ENCODE results near the gene TMEM119. TPM values are rescaled to one million over a fixed set of nuclear protein-coding genes. Genes with fewer than 3 reads are reported as not detected.

TMEM119 gene
- total and polyA plus RNA-seq, 2 of the 8 experiments (the other 6 are each of a cell fraction or from before 2014, with no cell fraction given) = 0.35 to 0.61 TPM

DNA sequence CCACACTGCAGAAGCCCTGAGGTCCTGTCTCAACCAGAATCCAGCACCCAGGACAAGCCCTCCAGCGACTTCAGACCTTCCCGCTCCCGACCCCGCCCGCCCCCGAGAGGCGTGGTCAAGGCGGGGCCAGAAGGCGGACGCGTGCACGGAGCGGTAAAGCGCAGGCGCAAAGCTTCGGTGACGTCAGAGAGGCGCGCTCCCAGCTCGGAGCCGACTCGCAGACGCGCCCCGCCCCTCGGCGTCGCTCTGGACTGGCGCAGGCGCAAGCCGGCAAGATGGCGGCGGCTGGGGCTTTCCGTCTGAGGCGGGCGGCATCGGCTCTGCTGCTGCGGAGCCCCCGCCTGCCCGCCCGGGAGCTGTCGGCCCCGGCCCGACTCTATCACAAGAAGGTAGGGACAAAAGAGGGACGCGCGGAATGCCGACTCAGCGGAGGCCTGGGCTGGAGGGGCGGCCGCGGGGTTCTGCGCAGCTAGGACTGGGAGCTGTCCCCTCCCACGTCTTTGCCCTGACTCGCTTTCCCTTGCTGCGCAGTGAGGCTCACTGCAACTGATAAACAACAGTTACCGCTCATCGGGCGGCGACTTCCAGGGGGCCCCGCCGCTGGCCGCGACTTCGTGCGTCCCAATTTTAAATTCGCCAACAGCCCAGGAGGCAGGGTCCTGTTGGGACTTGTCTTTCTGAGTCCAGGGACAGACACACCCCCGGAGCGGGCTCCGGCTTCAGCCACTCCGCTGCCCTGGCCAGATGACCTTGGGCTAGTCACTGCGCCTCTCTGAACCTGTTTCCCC, 35.3 kb downstream of the TMEM119 start, which contains the start of gene ISCU:
Gene ISCU, plus strand, starts transcription at position 249 of the 788 bp plus-strand sequence. Its CDS starts 27 bp downstream, at position 276.
- Histone ChIP-seq H3K9ac (replicated peaks in 1 of 4; ENCODE audit: extremely low read depth in 1 of 4, low read depth in 3 of 4, low read length in 3 of 4) (peak within 1 kb of the TSS; percentile 92 to 100 (median 100)), H2BK15ac (ENCODE audit: low read length) (0 out of 2 replicates have a peak within 1 kb of the TSS, but pooled peaks have one; percentile 62), H3K14ac (ENCODE audit: insufficient read length) (no peak within 1 kb of the TSS), H3K27ac (ENCODE audit: low read depth, low read length) (peak within 1 kb of the TSS; percentile 99), H3K27me3 (replicated peaks in 1 of 4; ENCODE audit: control insufficient read depth in 3 of 4, extremely low read depth in 1 of 4, insufficient read depth in 3 of 4, low read length in 3 of 4) (no peaks in the 10 kb centered on the region), H2BK20ac (ENCODE audit: low read length) (no peak within 1 kb of the TSS), H3K4me3 (ENCODE audit: extremely low read depth in 1 of 4, insufficient read depth in 2 of 4, low read depth in 3 of 4, low read length in 4 of 4) (peak within 1 kb of the TSS; percentile 84 to 100 (median 94)), H2BK120ac (replicated peaks; ENCODE audit: low read depth, low read length) (no peak within 1 kb of the TSS), H3K23ac (ENCODE audit: insufficient read length) (no peak within 1 kb of the TSS), H3K79me1 (ENCODE audit: low read depth, low read length) (no peaks in the 10 kb centered on the region; the same call in 1 of the 2 replicates), H3K4me1 (replicated peaks in 1 of 4; ENCODE audit: control insufficient read depth in 3 of 4, insufficient read depth in 4 of 4, low read length in 3 of 4) (peaks cover 0 to 4% (median 0%) of the 10 kb centered on the region in 4 experiments; a peak in 1 of 7 replicates), H3K79me2 (ENCODE audit: control insufficient read depth in 1 of 2, insufficient read depth in 2 of 2, low read length in 2 of 2) (peaks cover 32 to 47% of the 10 kb centered on the region in 2 experiments), H2AK5ac (ENCODE audit: low read depth, low read length) (peak within 1 kb of the TSS; percentile 68; the same call in 1 of the 2 replicates), H2BK12ac (ENCODE audit: low read depth, low read length) (peak within 1 kb of the TSS; percentile 78), H3K23me2 (ENCODE audit: low read depth, low read length) (peaks cover 20% of the 10 kb centered on the region), H3K36me3 (ENCODE audit: control insufficient read depth in 2 of 4, insufficient read depth in 4 of 4, low read length in 3 of 4) (peaks cover 24 to 45% (median 33%) of the 10 kb centered on the region in 4 experiments), H3K4me2 (ENCODE audit: insufficient read depth in 1 of 2, low read depth in 2 of 2, low read length in 2 of 2) (peak within 1 kb of the TSS; percentile 99 to 100), H3K4ac (replicated peaks; ENCODE audit: insufficient read length, low read depth, low read length) (no peak within 1 kb of the TSS), H3K18ac (ENCODE audit: extremely low read depth, low read length) (peak within 1 kb of the TSS; percentile 78), H4K20me1 (replicated peaks in 1 of 2; ENCODE audit: control insufficient read depth in 1 of 2, insufficient read depth in 2 of 2, low read length in 2 of 2) (peaks cover 6 to 14% of the 10 kb centered on the region in 2 experiments), H2AFZ (ENCODE audit: low read length) (peak within 1 kb of the TSS; percentile 62; the same call in 1 of the 2 replicates), H2BK5ac (ENCODE audit: low read depth, low read length) (peak within 1 kb of the TSS; percentile 94), H4K5ac (ENCODE audit: insufficient read length, low read depth, low read length) (peak within 1 kb of the TSS; percentile 86), H4K91ac (replicated peaks; ENCODE audit: insufficient read length, low read length) (peak within 1 kb of the TSS; percentile 86), H3K9me3 (ENCODE audit: insufficient read depth in 2 of 2, low read depth in 1 of 2, low read length in 1 of 2) (no peaks in the 10 kb centered on the region), H3K56ac (replicated peaks; ENCODE audit: insufficient read length, low read depth, low read length) (peak within 1 kb of the TSS; percentile 62), H4K8ac (ENCODE audit: extremely low read depth, insufficient read depth, low read length) (peak within 1 kb of the TSS; percentile 96)
- WGBS, 2 experiments (ENCODE audit: extremely low coverage in 1 of 2, insufficient coverage in 1 of 2, insufficient read length in 1 of 2, insufficient replicate concordance in 2 of 2, low coverage in 1 of 2, low lambda C conversion rate in 2 of 2, missing lambda C conversion rate in 1 of 2) = 1% methylated on average over 64 of the region's 72 CpGs; no CpG with 5 or more reads in 1 of the 2 experiments
- ChIA-PET CTCF (ENCODE audit: partially characterized antibody) (interaction anchor here (0.9 to 24.3 kb wide), 6 partner anchors 25 to 573 kb away, joined by 3 to 523 read pairs (median 4); no protein-coding TSS in a partner anchor), POLR2A (ENCODE audit: partially characterized antibody) (interaction anchor here (0.6 to 4.3 kb wide), 19 partner anchors 14 to 533 kb away, joined by 3 to 40 read pairs (median 4); no protein-coding TSS in a partner anchor)
- DNase-seq (ENCODE audit: low read depth in 1 of 2, low spot score in 2 of 2) = peak; percentile 96 to 100
- no peak for FAIRE-seq
- TF ChIP-seq KDM4A (IDR thresholded peaks at IDR 0.05; ENCODE audit: low read depth, low read length, severe bottlenecking) (peak; percentile 92), JUND (IDR thresholded peaks at IDR 0.05; ENCODE audit: low read length) (peak; percentile 46; the same call in 1 of the 2 replicates), JUN (IDR thresholded peaks at IDR 0.05; ENCODE audit: low read depth, low read length) (no peak)
- TF ChIP-seq, protein P1, sequence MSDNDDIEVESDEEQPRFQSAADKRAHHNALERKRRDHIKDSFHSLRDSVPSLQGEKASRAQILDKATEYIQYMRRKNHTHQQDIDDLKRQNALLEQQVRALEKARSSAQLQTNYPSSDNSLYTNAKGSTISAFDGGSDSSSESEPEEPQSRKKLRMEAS (IDR thresholded peaks at IDR 0.05) = peak; percentile 68
